Skin of body (tissue), 2 donors: ENCODE data around the gene GSTM4. TPM values are rescaled to one million over a fixed set of nuclear protein-coding genes. Genes with fewer than 3 reads are reported as not detected.
"Not testable (repeated sequence)": the region's sequence is repeated elsewhere in the genome, so short reads cannot be mapped to it uniquely, and the experiment has no call there.

Experiments used
- DNase-seq: peaks from one replicate; lab custom pipeline; 2025; lab: John Stamatoyannopoulos, UW
- total RNA-seq: library from RNA; depleted of rRNA; stranded (reverse); fragments of >200 nt; gene quantifications from one replicate; pipeline ENCODE4 v1.2.3, GENCODE V29; 2014

GSTM4 gene
- total RNA-seq, 1 donor from 2014 or later: 10.2 TPM

GRCh38 chr1:109697861-109698260, 42.0 kb downstream of the GSTM4 start:
- not testable (repeated sequence) for DNase-seq

- DNase-seq: not testable (repeated sequence)
Observed at GRCh38 chr1:109702940-109703339, 47.0 kb downstream of the GSTM4 start.

GRCh38 chr1:109704173-109704572, 48.3 kb downstream of the GSTM4 start:
- DNase-seq: no peak

GRCh38 chr1:109705411-109705810, 49.5 kb downstream of the GSTM4 start:
- DNase-seq: no peak

- not testable (repeated sequence) for DNase-seq
Observed at GRCh38 chr1:109708949-109709348, 53.0 kb downstream of the GSTM4 start.

- not testable (repeated sequence) for DNase-seq
Observed at GRCh38 chr1:109709822-109710221, 53.9 kb downstream of the GSTM4 start.

Other genes starting within 250 kb of the GSTM4 start
- gene PSMA5, start 229.7 kb upstream of the GSTM4 start, total RNA-seq: 24.6 TPM
- gene SYPL2, start 189.6 kb upstream of the GSTM4 start, total RNA-seq: 5.7 TPM
- gene ATXN7L2, start 172.2 kb upstream of the GSTM4 start, total RNA-seq: 2.6 TPM
- gene CYB561D1, start 162.0 kb upstream of the GSTM4 start, total RNA-seq: 4.1 TPM
- gene AMIGO1, start 146.4 kb upstream of the GSTM4 start, total RNA-seq: 3.5 TPM
- under 0.01 TPM for gene GPR61, start 116.2 kb upstream of the GSTM4 start, total RNA-seq
- 11.8 TPM for gene GNAI3, start 107.5 kb upstream of the GSTM4 start, total RNA-seq
- not detected for gene GNAT2, start 36.5 kb upstream of the GSTM4 start, total RNA-seq
- gene AMPD2, start 36.3 kb upstream of the GSTM4 start, total RNA-seq: 29.9 TPM
- 68.4 TPM for gene GSTM2, start 12.0 kb downstream of the GSTM4 start, total RNA-seq
- not detected for gene GSTM1, start 31.7 kb downstream of the GSTM4 start, total RNA-seq
- gene GSTM5, start 56.2 kb downstream of the GSTM4 start, total RNA-seq: 12.3 TPM
- 40.7 TPM for gene GSTM3, start 84.9 kb downstream of the GSTM4 start, total RNA-seq
- not detected for gene EPS8L3, start 107.8 kb downstream of the GSTM4 start, total RNA-seq